ENCODE results near the gene MOSMO. TPM values are rescaled to one million over a fixed set of nuclear protein-coding genes. Genes with fewer than 3 reads are reported as not detected.

Gene MOSMO
- total RNA-seq, 1 donor = 3.8 TPM

GRCh38 chr16:22053921-22054341, 46.0 kb downstream of the MOSMO start:
- H3K4me3 ChIP-seq (ENCODE audit: low read length) = no peak overlapping the region
- H3K27me3 ChIP-seq (ENCODE audit: insufficient read depth, low read length) = no peaks in the 10 kb centered on the region
- H3K4me1 ChIP-seq (ENCODE audit: insufficient read depth, low read length) = no peaks in the 10 kb centered on the region
- no peaks in the 10 kb centered on the region for H3K9me3 ChIP-seq (ENCODE audit: low read depth, low read length)

DNA sequence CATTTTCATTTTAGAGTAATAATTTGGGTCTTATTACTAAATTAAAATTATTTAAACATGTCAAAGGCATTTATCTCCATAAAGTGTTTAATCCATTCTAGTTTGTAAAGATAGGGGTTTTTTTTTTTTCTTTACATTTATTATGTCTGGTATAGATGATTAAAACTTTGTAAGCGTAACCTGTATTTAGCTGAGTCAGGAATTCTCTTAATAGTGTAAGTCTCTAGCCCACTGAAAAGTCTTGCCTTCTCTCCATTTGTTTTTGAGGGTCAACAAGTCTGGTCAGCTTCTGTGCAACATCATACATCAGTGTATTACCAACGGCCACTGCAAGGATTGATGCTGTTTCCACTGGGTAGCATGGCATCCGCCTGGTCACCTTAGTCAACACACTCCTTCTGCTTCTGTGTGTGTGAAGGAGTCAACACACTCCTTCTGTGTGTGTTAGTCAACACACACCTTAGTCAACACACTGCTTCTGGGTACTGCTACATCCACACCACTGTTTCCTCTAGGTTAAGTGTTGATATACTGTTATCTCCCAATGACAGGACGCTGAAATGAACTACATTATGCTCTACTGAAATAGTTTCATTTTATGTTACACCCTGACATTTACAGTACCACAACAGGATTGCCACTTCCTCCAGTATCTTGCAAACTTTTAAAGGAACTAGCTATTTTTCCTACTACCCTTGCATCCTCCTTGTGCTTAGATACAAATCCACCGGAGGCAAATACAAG, 47.1 kb downstream of the MOSMO start:
- Histone ChIP-seq H3K4me3 (ENCODE audit: low read length) (no peak overlapping the region), H3K4me1 (ENCODE audit: insufficient read depth, low read length) (no peaks in the 10 kb centered on the region), H3K9me3 (ENCODE audit: low read depth, low read length) (no peaks in the 10 kb centered on the region), H3K27me3 (ENCODE audit: insufficient read depth, low read length) (no peaks in the 10 kb centered on the region)

- Histone ChIP-seq H3K9me3 (ENCODE audit: low read depth, low read length) (no peaks in the 10 kb centered on the region), H3K4me3 (ENCODE audit: low read length) (no peak overlapping the region), H3K27me3 (ENCODE audit: insufficient read depth, low read length) (no peaks in the 10 kb centered on the region), H3K4me1 (ENCODE audit: insufficient read depth, low read length) (no peaks in the 10 kb centered on the region)
Measured at GRCh38 chr16:22055881-22056280, 48.0 kb downstream of the MOSMO start.

- H3K4me1 ChIP-seq (ENCODE audit: insufficient read depth, low read length) = no peaks in the 10 kb centered on the region
- H3K4me3 ChIP-seq (ENCODE audit: low read length) = no peak overlapping the region
- no peaks in the 10 kb centered on the region for H3K27me3 ChIP-seq (ENCODE audit: insufficient read depth, low read length)
- H3K9me3 ChIP-seq (ENCODE audit: low read depth, low read length) = no peaks in the 10 kb centered on the region
Measured at GRCh38 chr16:22063888-22064467, 56.1 kb downstream of the MOSMO start.

GRCh38 chr16:22065252-22065651, 57.3 kb downstream of the MOSMO start:
- H3K27me3 ChIP-seq (ENCODE audit: insufficient read depth, low read length) = no peaks in the 10 kb centered on the region
- H3K4me3 ChIP-seq (ENCODE audit: low read length) = no peak overlapping the region
- no peaks in the 10 kb centered on the region for H3K9me3 ChIP-seq (ENCODE audit: low read depth, low read length)
- no peaks in the 10 kb centered on the region for H3K4me1 ChIP-seq (ENCODE audit: insufficient read depth, low read length)

DNA sequence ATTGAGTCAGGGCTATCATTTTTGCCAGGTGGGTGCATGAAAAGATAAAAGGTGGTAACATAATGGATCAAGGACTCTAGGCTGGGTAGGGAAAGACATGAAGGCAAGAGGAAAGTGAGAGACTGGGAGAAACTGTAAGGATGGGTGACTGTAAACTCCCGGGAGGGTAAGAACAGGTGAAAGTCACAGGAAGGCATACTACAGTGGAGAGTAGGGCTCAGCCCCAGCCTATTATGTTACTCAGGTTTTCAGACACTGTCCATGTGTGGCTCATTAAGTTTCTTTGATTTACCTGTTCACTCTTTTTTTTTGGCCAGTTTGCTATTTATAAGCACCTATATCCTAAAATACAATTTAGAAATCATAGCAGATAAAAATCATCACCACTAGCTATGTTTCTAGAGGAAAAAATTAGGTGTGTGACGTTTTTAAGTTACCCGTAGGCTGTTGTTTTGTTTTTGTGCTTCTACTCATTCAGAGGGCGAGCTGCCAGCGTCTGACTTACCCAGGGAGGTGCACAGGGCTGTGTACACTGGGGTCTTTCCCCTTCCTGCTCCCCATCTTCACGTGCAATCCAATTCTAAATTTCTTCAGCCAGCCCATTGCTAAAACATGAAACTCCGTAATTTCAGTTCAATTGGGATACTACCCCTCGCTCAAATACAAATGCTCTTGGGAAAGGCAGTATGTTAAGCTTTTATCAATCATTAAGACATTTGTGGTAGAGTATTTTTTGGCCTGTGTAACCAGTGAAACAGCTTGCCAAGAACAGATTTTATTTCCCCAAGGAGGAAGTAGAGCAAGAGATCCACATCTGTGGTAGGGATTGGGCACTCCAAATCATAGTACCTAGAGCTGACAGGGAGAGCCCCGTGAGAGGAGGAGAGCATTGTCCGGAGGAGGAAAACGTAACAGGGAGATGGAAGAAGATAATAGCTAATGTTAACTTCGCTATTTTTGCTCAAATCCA, 62.7 kb downstream of the MOSMO start:
- no peaks in the 10 kb centered on the region for H3K4me1 ChIP-seq (ENCODE audit: insufficient read depth, low read length)
- H3K27me3 ChIP-seq (ENCODE audit: insufficient read depth, low read length) = no peaks in the 10 kb centered on the region
- no peak overlapping the region for H3K4me3 ChIP-seq (ENCODE audit: low read length)
- no peaks in the 10 kb centered on the region for H3K9me3 ChIP-seq (ENCODE audit: low read depth, low read length)

GRCh38 chr16:22071331-22071910, 63.5 kb downstream of the MOSMO start:
- H3K4me1 ChIP-seq (ENCODE audit: insufficient read depth, low read length) = no peaks in the 10 kb centered on the region
- H3K9me3 ChIP-seq (ENCODE audit: low read depth, low read length) = no peaks in the 10 kb centered on the region
- H3K27me3 ChIP-seq (ENCODE audit: insufficient read depth, low read length) = no peaks in the 10 kb centered on the region

GRCh38 chr16:22073350-22073749, 65.4 kb downstream of the MOSMO start:
- no peaks in the 10 kb centered on the region for H3K4me1 ChIP-seq (ENCODE audit: insufficient read depth, low read length)
- no peak overlapping the region for H3K4me3 ChIP-seq (ENCODE audit: low read length)
- H3K9me3 ChIP-seq (ENCODE audit: low read depth, low read length) = no peaks in the 10 kb centered on the region
- no peaks in the 10 kb centered on the region for H3K27me3 ChIP-seq (ENCODE audit: insufficient read depth, low read length)

More at GRCh38 chr16:22071331-22071910, 63.5 kb downstream of the MOSMO start:
- H3K4me3 ChIP-seq (ENCODE audit: low read length) = no peak overlapping the region

- Histone ChIP-seq H3K4me3 (ENCODE audit: low read length) (no peak overlapping the region), H3K9me3 (ENCODE audit: low read depth, low read length) (no peaks in the 10 kb centered on the region), H3K4me1 (ENCODE audit: insufficient read depth, low read length) (no peaks in the 10 kb centered on the region), H3K27me3 (ENCODE audit: insufficient read depth, low read length) (no peaks in the 10 kb centered on the region)
Measured at GRCh38 chr16:22075043-22075757, 67.3 kb downstream of the MOSMO start.

DNA sequence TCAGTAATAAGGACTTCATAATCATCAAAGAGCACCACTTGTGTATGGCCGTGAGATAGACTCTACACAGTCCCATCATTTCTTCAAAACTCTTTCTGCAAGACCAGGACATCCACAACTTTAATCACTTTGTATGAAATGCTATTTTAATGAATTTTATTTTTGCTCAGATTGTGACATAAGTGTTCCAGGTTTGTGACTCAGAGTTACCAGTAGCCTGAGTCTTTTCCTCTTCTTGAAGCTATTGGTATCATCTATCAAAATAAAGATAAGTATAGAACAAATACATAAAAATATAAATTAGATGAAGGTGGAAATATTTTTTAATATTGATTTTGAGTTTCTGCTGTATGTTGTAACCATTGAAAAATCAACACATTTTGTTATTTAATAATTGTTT, 67.9 kb downstream of the MOSMO start:
- no peaks in the 10 kb centered on the region for H3K27me3 ChIP-seq (ENCODE audit: insufficient read depth, low read length)
- H3K4me1 ChIP-seq (ENCODE audit: insufficient read depth, low read length) = no peaks in the 10 kb centered on the region
- H3K4me3 ChIP-seq (ENCODE audit: low read length) = no peak overlapping the region
- no peaks in the 10 kb centered on the region for H3K9me3 ChIP-seq (ENCODE audit: low read depth, low read length)

GRCh38 chr16:22077700-22078313, 69.9 kb downstream of the MOSMO start:
- Histone ChIP-seq H3K27me3 (ENCODE audit: insufficient read depth, low read length) (no peaks in the 10 kb centered on the region), H3K9me3 (ENCODE audit: low read depth, low read length) (no peaks in the 10 kb centered on the region), H3K4me1 (ENCODE audit: insufficient read depth, low read length) (no peaks in the 10 kb centered on the region), H3K4me3 (ENCODE audit: low read length) (no peak overlapping the region)

DNA sequence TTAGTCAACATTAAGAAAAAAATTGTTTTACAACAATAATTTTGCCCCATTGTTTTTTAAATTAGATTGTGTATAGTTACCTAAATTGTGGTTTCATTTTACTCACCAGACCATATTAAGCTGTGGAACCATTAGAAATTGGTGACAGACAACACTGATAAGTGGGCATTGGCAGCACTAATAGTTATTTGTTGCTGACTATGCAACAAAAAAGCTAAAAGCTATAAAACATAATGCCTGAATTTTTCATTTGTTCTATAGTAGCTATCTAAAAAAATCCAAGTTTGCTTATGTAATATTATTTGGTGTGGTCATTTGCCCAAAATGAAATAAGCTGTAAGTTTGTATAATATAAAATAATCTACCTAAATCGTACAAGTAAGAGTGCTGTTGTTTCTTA, 70.7 kb downstream of the MOSMO start:
- Histone ChIP-seq H3K9me3 (ENCODE audit: low read depth, low read length) (no peaks in the 10 kb centered on the region), H3K4me1 (ENCODE audit: insufficient read depth, low read length) (no peaks in the 10 kb centered on the region), H3K4me3 (ENCODE audit: low read length) (no peak overlapping the region), H3K27me3 (ENCODE audit: insufficient read depth, low read length) (no peaks in the 10 kb centered on the region)

- H3K4me3 ChIP-seq (ENCODE audit: low read length) = no peak overlapping the region
- no peaks in the 10 kb centered on the region for H3K4me1 ChIP-seq (ENCODE audit: insufficient read depth, low read length)
- no peaks in the 10 kb centered on the region for H3K9me3 ChIP-seq (ENCODE audit: low read depth, low read length)
- no peaks in the 10 kb centered on the region for H3K27me3 ChIP-seq (ENCODE audit: insufficient read depth, low read length)
Measured at GRCh38 chr16:22081050-22081449, 73.1 kb downstream of the MOSMO start.

GRCh38 chr16:22086440-22086839, 78.5 kb downstream of the MOSMO start:
- no peak overlapping the region for H3K4me3 ChIP-seq (ENCODE audit: low read length)
- no peaks in the 10 kb centered on the region for H3K4me1 ChIP-seq (ENCODE audit: insufficient read depth, low read length)
- no peaks in the 10 kb centered on the region for H3K9me3 ChIP-seq (ENCODE audit: low read depth, low read length)
- no peaks in the 10 kb centered on the region for H3K27me3 ChIP-seq (ENCODE audit: insufficient read depth, low read length)

Data from mononuclear cell (primary cell).